HG02798 (cell line): ENCODE measurements around the gene TSPAN18.

Source experiments
- ATAC-seq: cut with Tn5 transposase; IDR thresholded peaks from one replicate; pipeline ENCODE4 v1.9.1; 2021; ENCODE audit warnings: mild to moderate bottlenecking; ENCODE audit not compliant: unreplicated experiment, poor library complexity

Gene TSPAN18

DNA sequence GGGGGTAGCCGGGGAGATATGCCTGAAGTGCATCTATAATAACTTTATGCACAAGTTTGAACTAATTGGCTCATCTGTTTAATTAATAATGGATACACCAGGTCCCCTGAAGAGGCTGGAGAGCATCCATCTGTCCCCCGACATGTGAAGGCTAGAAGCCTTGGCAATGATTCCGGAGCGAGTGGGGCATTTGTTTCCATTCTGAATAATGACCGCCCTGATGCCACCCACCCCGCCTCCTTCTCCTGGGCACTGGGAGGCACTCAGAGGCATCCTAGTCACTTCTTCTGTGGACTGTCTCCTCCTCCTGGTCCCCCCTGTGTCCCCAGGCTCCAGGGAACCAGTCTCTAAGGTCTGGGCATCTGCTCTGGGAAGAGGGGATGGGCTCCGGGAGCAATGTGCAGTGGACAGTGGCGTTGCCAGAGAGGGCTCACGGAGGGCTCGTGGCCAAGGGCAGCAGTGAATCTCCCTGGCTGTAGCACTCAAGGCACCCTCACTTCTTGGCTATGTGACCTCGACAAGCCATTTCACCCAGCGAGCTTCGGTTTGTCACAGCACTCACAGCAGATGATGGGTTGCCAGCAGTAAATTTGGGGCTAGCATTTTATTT is 64.7 kb downstream of the TSPAN18 start:
- ATAC-seq: no peak

DNA sequence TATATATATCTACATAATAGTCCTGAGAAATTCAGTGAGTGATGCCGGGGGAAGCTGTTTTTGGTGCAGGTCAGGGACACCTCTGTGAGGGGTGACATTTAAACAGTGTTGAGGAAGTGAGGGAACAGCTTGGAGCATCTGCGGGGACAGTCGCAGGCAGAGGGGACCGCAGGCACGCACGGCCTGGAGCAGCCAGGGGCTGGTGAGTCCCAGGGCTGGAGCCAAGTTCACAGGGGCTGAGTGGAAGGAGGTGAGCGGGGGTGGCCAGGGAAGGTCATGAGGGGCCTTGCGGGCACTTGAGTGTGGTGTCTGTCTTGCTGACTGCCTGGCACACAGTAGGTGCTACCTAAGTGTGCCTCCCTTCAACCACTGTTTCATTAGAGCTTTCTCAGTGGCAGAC is 65.4 kb downstream of the TSPAN18 start:
- no peak for ATAC-seq

DNA sequence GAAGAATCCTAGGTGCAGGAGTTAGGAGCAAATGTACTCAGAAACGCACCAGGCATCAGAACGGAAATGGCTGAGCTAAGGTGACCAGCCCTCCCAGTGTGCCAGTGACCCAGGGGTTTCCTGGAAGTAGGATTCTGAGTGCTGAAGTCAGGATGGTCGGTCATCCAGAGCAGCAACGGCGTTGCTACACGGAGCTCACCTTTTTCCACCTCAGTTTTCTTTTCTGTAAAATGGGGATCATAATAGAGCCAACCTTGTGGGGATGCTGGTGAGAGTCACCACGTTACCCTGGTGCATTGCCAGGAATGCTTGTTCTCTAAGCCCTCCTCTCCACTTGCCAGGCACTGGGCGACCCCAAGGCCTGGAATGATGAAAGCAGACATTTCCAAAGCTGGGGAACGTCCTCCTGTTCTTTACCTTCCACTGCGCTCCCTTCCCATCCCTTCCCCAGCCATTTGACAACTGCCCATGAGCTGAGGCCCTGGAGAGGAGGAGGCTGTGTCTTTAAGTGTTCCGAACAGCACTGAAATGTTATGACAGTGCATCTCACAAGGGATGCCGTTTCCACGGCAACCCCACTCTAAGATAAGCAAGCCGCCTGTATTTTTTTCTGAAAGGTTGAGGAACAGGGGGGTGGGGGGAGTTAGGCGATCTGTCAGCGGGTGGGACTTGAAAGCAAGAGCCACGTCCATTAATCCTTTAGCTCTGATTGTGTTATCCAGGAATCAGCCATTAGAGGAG is 66.8 kb downstream of the TSPAN18 start:
- no peak for ATAC-seq

DNA sequence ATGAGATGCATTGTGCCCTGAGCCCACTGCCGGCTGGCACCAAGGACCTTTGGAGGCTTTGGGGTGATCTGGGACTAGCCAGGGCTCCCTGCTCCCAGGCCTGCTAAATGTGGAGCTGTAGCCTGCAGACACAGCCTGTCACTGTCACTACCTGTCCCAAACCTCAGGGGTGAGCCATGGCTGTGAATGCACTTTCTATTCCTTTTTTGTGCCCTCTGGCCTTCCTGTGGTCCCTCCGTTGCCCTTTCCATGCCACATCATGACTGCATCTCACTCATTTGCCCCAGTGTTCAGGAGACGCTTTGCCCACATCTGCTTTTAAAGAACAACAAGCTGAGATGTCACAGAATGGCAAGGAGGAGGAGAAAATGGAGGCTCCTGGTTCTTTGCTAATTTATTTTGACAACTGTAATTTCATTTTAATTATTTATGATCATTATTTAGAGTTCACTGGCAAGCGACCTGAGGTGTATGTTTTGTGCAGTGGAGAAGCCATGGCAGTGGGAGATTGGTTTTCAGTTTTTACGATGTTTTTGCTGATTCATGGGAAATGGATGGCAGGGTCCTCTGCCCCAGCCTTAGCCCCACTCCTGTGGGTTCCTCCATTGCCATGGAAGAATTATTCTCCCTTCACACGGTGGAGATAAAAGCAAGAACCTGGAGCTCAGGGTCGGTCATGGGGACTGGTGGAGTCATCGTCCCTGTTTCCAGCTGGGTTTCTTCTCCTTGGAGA is 69.2 kb downstream of the TSPAN18 start:
- ATAC-seq: no peak

DNA sequence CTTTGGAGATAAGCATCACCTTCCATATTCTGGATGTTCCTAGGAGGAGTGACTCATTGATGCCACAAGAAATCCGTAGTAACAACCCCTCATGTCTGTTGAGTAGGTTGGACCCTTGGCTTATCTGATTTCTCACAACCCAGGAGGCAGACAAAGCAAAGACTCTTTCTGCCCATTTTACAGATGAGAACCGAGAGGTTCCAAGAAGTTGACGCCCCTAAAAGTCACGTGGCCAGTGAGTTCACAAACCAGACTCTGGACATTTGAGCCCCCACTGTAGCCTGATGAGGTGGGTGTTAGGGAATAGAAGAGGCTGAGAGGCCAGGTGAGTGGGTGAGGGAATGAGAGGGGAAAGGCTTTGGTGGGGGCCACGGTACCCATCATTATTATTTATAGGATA is 70.3 kb downstream of the TSPAN18 start:
- ATAC-seq: no peak

DNA sequence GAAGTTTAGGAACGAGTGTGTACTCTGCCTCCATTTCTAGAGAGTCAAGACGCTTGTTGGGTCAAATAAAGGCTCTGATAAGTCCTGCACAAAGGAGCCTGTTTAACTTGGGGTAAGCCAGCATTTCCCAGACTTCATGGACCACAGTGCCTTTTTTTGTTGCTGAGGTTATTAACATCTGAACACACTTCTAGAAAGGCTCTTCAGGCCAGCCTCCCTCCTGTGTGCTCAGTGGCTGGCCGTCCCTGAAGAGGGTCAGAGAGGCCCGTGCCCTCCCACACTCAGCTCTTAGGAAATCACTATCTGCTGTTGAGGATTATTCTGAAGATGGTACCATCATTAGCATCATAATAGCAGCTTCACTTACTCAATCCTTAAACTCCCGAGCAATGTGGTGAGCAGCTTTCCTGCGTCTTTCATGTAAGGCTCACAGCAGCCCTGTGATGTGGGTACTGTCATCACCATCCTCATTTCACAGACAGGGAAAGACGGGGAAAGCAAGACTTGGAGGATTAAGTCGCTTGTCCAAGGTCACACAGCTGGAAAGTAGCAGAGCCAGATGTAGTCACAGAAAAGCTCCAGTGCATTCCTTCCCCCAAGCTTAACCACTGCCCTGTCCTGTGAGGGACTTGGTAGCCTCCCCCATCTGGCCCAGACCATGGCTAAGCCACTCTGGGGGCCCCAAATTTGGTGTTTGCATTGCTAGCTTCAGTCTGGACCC is 71.3 kb downstream of the TSPAN18 start:
- no peak for ATAC-seq

DNA sequence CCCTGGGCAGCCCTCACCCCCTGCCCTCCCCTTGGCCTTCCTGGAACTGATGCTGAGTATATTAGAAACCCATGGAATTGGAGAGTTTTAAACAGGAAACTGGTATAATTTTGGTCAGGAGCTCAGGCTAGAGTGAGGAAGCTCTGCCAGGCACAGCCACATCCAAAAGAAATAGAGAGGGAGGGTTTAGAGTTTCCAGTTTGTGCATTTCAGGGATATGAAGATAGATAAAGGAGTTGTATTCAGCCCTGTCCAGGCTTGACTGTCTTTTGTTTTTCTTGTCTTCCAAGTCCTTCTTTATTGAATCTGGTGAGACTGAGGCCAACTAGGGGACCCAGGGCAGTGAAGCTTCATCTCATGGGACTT is 71.8 kb downstream of the TSPAN18 start:
- ATAC-seq: no peak

DNA sequence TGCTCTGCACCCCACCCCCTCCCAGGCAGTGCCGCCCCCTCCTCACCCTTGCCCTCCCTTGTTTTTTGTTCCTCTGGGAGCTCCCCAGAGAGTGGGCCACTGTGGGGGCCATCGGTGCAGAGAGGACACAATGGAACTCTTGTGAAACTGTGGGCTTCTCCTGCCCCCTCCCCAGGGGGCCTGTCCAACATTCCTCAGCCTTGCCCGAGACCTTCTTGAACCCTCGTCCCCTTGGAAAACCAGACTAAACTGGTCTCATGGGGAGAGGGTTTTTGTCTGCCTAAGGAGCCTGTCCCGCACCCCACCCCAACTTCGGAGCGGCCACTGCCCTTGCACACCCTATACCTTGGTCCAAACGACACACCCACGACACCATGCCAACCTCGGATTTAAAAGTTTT is 72.2 kb downstream of the TSPAN18 start:
- no peak for ATAC-seq

DNA sequence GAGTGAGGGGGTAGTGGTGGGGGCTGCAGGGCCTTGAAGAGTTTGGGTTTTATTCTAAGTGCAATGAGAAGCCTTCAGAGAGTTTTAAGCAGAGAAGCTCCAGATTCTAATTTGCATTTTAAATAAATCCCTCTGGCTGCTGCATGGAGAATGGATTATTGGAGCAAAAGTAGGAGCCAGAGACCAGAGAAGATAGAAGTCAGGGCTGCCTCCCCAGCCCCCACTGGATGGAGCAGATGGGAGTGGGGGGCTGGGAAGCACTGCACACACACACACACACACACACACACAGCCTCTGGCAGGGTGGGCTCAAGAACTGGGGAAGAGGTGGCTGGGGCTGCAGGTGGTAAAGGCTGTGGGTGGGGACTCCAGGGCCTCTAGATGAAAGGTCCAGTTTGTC is 75.6 kb downstream of the TSPAN18 start:
- ATAC-seq: no peak

DNA sequence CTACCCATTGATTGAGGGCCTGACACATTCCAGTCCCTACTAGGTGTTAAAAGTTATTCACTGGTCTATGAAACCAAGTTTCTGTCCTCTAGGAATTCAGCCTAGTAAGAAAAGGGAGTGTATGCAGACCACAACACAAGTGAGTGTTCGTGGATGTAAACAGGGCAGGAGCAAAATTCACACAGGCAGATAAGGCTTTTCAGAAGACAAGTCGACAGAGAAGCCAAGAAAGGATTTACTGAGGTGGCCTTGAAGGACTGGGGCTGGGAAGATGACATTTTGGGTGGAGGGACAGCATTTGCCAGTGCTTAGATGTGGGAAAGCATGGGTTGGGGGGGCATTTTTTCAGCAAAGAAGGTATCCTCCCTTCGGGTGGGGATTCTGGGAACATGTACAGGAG is 76.2 kb downstream of the TSPAN18 start:
- no peak for ATAC-seq

DNA sequence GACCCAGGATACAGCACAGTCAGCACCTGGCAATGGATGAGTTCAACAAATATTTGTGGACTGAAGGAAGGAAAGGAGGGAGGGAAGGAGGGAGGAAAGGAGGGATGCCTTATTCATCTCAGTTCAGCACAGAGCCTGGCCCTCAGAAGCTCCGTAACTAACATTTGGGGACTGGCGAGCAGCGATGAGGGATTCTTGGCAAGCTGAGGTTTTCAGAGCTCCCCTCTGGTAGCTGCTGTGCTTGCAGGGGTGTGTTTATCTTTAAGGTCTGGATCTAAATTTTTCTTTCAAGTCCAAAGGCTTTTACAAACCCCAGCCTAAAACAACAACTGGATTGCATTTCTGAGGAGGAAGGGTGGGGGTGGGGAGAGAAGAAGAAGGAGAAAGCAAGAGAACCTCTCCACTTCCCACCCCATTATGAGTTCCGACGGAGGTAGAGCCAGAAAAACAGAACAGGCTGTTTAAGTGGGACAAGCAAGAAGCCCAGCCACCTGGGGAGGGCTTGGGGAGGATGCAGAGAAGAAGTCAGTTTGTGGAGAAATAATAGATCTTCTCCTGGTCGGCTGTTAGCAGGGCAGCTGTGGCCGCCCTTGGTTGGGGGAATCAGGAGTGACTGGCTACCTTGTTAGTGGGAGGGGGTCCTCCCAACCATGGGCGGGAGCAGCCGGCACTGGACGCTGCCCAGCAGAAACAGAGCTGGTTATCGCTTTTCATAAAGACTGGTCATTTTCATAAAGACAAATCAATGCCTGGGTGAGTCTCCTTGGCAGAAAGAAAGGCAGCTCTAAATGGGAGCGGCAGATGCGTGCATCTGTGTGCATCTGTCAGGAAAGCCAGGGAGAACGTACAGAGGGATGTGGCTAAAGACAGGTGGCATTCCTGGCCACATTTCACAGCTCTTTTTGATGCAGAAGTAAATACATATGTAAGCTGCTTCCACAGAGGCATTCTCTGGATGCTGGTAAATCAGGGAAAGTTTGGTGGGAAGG is 78.0 kb downstream of the TSPAN18 start:
- ATAC-seq: no peak

DNA sequence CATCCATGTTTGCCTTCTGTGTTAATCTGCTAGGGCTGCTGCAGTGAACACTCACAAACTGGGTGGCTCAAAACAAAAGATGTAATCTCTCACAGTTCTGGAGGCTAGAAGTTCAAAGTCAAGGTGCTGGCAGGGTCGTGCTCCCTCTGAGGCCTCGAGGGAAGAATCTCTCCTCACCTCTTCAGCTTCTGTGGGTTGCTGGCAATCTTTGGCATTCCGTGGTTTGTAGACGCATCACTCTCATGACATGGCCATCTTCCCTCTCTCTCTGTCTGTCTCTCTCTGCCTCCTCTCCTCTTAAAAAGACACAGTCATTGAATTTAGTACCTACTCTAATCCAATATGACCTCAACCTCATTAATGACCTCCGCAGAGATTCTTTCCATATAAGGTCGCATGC is 78.8 kb downstream of the TSPAN18 start:
- no peak for ATAC-seq

DNA sequence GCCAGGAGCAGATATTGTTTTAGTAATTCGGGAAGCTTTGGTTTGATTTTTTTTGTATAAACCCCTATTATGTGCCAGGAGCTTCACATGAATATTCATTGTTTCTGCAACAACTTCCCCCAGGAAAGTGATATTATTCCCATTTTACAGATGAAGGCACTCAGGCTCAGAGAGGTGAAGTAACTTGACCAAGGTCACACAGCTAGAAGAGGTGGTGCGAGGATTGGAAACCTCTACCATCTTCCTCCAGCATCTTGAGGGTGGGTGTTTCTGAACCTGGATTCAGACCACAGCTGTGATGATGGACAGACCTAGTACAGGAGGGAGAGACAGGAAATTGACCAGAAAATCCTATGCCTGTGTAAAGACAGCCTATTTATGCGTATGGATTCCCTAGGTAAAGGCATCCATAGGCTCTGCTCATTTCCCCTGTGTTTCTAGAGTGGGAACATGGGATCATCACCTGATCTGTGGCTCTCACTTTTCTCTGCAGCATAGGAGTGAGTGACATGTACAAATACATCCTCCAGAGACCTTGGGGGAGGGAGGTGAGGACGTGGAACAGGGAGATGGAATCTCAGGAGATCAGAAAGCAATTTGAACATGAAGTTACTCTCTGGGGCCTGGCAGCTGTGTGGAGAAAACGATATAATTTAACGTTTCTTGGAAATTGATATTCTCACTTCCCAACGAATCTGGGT is 81.4 kb downstream of the TSPAN18 start:
- ATAC-seq: no peak

DNA sequence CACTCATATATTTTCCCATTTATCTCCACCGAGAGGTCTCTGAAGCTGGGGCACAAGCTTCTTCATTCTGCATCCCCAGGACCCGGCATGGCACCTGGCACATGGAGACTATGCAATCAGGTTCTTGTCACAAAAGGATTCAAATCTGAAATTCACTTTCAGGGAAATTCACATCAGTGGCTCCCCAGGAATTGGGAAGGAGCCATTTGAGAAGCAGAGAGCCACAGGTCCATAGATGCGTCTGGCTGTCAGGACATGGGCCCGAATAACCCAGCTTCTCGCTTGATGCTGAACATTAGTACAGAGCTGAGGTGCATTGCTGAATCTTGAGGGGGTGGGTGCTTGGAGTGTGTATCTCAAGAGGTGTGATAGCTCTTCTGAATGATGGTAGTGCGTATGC is 82.5 kb downstream of the TSPAN18 start:
- no peak for ATAC-seq

DNA sequence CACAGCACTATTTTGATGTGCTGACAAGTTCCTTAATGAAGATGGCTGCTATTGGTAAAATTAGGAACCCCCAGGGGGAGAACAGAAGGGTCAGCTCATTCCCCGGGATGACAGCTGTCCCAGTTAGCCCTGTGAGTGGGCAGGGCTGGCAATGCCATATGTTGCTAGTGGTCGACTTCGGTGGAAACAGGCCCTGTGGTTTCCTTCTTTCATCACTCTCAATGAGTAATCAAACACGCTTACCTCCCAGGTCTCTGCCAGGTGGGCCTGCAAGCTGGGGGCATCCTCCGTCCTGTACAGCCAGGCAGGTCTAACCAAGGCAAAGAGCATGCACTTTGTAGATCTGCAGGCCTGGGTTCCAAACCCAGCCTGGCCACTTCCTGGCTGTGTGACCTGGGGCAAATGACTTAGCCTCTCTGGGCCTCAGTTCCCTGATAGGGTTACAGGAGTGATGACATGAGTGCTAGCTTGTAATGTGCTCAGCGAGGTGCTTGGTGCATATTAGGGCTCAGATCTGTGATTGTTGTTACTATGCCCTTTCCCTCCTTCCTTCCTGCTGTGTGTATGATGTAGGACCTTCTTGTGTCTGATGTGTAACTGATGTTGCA is 85.2 kb downstream of the TSPAN18 start:
- no peak for ATAC-seq

DNA sequence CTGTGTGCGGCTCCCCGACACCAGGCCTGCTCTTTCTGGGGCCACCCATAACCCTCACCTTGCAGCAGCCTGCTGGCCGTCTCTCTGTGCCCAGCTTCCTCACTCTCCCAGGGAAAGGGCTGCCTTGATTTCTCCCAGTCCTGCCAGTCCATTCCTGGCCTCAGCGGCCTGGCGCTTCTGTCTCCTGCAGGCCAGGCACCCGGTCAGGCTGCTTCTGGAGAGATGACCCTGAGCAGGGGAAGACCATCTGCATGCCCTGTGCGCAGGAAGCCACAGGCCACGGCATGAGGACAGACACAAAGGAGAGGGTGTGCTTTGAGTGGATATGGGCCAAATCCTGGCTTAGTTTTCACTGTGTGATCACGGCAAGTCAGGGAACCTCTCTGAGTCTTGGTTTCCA is 86.2 kb downstream of the TSPAN18 start:
- no peak for ATAC-seq

DNA sequence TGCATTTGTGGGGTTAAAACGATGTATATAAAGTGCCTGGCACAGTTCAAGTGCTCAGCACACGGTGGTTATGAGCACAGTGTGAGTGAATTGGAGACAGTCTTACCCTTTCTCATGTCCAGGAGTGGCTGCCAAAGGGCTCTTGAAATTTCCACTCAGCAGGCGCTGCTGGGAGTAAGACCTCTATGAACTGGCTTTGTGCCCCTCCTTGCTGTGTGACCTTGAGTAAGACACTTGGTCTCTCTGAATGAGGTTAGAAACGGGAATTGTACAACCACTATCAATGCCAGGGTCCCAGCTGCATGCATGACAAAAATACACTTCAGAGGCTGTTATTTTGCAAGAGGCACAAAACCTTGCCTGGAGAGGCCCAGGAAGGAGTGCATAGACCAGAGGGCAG is 86.6 kb downstream of the TSPAN18 start:
- ATAC-seq: no peak

DNA sequence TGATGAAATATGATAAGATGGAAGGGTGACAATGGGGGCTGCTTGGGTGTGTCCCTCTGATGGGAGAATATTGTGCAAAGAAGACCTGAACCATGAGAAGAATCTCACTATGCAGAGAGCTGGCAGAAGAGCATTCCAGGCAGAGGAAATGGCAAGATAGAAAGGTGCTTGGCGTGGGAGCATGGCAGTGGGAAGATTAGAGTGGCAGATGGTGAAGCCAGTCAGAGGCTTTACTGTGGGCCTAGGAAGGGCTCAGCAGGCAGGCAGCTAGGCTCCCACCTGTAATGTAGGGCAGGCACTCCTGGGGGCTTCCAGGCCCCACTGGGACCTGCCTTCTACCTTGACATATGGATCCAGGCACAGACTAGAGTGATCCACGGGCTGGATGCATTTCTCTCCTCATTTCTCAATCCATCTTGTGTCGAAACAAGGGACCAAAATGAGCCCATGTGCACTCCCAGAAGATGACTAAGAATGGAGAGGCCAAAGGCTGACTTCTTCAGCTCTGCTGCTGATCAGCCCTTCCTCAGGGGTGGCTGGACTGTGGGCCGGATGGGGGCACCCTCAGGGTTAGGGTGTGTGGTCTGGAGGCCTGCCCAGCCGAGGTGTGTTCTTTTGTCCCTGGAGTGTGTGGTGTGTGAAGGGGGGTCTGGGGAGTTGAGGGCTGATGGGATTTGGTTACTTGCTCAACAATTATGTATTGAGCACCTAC is 88.3 kb downstream of the TSPAN18 start:
- no peak for ATAC-seq
